Activated CD8-positive, alpha-beta memory T cell treated with anti-CD3 and anti-CD28 coated beads, Interleukin-2, amount 10 ng/mL, durations not matched to agents 7 days and 5 days (primary cell): ENCODE measurements around the gene GPC6. TPM values are rescaled to one million over a fixed set of nuclear protein-coding genes. Genes with fewer than 3 reads are reported as not detected.

Experiments used
- ATAC-seq: fragments of 150-1000 bp; cut with Tn5 transposase; one replicate; pipeline ENCODE4 v1.10.0; 2021; ENCODE audit warnings: moderate library complexity
- CTCF ChIA-PET: fragments of 350-600 bp; sonication (Branson Sonifier 250); formaldehyde crosslinking; loops from one replicate; lab custom pipeline; 2021; ENCODE audit warnings: antibody characterized with exemption; lab: Charles Lee
- DNase-seq: peaks from one replicate; pipeline ENCODE4 v3.0.0-alpha.2; 2020
- H3K27ac Mint-ChIP-seq: one replicate; pipeline ENCODE4 v1.8.0; 2021; ENCODE audit warnings: mild to moderate bottlenecking, mixed read lengths
- H3K27me3 Mint-ChIP-seq: one replicate; pipeline ENCODE4 v1.8.0; 2021; ENCODE audit warnings: mixed read lengths
- H3K36me3 Mint-ChIP-seq: one replicate; pipeline ENCODE4 v1.8.0; 2021; ENCODE audit warnings: mild to moderate bottlenecking, mixed read lengths
- H3K4me1 Mint-ChIP-seq: one replicate; pipeline ENCODE4 v1.8.0; 2021; ENCODE audit warnings: mixed read lengths
- H3K4me3 Mint-ChIP-seq: one replicate; pipeline ENCODE4 v1.8.0; 2021; ENCODE audit warnings: mild to moderate bottlenecking, moderate library complexity, mixed read lengths
- H3K9me3 Mint-ChIP-seq: one replicate; pipeline ENCODE4 v1.8.0; 2022; ENCODE audit warnings: low read depth, mixed read lengths
- total RNA-seq, 2 experiments: library from RNA; stranded (reverse); gene quantifications; one replicate each; pipeline ENCODE4 v1.2.3, GENCODE V29; 2021

GPC6 gene
- total RNA-seq, 2 experiments from 2014 or later, result not detected

DNA sequence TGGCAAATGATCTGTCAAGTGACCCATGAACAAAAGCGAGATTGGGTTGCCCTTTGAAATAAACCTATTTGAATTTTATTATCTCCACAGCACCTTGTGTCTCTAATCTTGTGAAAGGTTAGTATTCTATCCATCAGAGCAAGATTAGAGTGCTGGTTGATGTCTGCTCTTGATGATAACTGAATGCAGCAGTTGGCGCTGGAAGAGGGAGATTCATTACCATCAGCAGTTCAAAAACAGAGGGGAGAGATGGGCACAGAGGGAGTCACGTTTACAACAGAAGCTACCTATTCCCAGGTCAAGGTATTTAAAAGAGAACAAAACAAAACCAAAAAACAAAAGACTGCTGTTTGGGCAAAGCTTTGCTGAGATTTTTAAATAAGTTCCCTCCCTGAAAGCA, 588.1 kb downstream of the GPC6 start:
- Mint-ChIP-seq H3K27me3 (peaks cover 11% of the 10 kb centered on the region), H3K4me3 (no peak overlapping the region)
- CTCF ChIA-PET, result no interaction called here

DNA sequence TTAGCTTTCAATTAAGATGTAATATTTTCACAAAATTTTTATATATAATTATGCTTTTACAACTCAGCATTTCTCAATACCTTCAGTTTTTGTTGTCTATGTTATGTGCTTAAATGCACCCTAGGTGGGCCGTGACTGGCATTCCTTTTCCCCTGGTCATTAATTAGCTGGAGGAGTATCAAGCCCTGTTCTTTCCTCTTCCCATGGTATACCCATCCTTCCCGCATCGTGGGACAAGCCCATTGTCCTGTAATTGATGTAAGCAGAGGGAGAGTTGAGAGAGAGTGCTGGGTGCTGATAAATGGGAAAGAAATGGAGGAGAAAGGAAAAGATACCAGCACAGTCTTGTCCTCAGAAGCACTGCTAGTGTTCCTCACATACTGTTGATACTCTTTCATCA, 591.7 kb downstream of the GPC6 start:
- DNase-seq, result no peak
- Mint-ChIP-seq H3K4me1 (no peaks in the 10 kb centered on the region), H3K27ac (no peak overlapping the region), H3K4me3 (no peak overlapping the region), H3K9me3 (no peaks in the 10 kb centered on the region), H3K27me3 (peaks cover 4% of the 10 kb centered on the region), H3K36me3 (no peaks in the 10 kb centered on the region)
- CTCF ChIA-PET, result no interaction called here
- no peak for ATAC-seq

More for the DNA sequence above, 588.1 kb downstream of the GPC6 start:
- H3K36me3 Mint-ChIP-seq, result no peaks in the 10 kb centered on the region
- no peak overlapping the region for H3K27ac Mint-ChIP-seq
- ATAC-seq (no peak), DNase-seq (no peak)
- H3K9me3 Mint-ChIP-seq, result no peaks in the 10 kb centered on the region
- no peaks in the 10 kb centered on the region for H3K4me1 Mint-ChIP-seq

DNA sequence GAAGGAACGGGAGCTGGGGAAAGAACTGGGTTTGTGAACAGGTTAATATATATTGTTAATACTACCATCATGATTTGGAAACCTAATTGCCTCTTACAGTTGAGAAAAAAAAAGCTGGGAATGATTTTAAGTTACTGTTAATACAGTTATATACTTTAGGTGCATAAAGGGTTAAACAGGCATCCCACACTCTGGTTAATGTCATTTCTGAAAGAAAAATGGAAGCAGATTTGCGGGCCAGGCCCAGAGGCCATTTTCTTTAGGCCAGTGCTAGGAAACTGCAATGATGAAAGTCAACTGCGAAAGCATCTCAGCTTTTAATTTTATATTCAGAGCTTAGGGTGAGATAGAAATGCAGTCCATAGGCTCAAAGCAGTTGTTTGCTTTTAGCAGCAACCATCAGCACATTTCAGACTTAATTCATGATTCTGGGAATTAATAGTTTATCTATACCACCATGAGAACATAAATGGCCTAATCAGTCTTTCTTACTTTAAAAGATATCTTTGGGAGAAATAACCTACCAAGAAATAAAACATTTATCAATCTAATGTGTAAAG, 592.8 kb downstream of the GPC6 start:
- Mint-ChIP-seq H3K27me3 (peaks cover 5% of the 10 kb centered on the region), H3K4me1 (no peaks in the 10 kb centered on the region), H3K27ac (no peak overlapping the region), H3K36me3 (no peaks in the 10 kb centered on the region), H3K9me3 (no peaks in the 10 kb centered on the region), H3K4me3 (no peak overlapping the region)
- CTCF ChIA-PET, result no interaction called here
- no peak for ATAC-seq
- no peak for DNase-seq

DNA sequence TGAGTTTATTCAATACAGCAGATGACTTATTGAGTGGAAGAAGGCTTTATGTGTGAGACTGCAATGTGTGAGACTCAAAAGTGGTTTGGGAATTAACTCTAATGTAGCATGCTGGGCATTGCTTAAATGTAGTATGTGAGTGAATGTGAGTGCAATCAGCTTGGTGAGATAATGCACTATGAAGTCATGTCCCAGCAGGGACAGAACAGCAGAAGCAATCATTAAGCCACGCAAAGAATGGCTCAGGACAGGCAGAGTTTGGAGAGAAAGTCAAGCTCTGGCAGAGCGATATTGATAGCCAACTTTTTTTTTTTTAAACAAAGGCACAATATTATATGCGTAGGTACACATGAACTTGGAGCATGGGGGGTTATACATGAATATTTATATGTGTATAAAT, 597.7 kb downstream of the GPC6 start:
- Mint-ChIP-seq H3K9me3 (no peaks in the 10 kb centered on the region), H3K4me3 (no peak overlapping the region), H3K36me3 (no peaks in the 10 kb centered on the region), H3K4me1 (no peaks in the 10 kb centered on the region), H3K27me3 (peaks cover 6% of the 10 kb centered on the region), H3K27ac (no peak overlapping the region)
- CTCF ChIA-PET, result no interaction called here
- no peak for ATAC-seq
- DNase-seq, result no peak

DNA sequence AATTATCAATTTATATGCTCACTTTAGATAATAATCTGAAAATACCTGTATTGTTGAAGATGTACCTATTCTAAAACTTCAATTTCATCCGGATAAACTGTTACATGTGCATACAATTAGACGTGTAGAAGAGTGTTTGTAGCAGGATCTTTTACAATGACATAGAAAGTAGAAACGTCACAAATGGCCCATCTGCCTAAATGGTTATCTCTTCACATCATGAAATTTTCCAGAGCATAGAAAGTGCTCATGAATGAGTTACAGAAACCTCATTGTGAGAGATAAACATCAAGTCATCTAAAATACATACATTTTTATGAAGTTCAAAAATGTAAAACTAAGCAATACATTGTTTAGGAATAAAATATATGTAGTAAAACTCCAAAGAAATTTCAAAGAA, 607.4 kb downstream of the GPC6 start:
- CTCF ChIA-PET, result no interaction called here
- H3K27ac Mint-ChIP-seq, result no peak overlapping the region
- no peaks in the 10 kb centered on the region for H3K36me3 Mint-ChIP-seq

DNA sequence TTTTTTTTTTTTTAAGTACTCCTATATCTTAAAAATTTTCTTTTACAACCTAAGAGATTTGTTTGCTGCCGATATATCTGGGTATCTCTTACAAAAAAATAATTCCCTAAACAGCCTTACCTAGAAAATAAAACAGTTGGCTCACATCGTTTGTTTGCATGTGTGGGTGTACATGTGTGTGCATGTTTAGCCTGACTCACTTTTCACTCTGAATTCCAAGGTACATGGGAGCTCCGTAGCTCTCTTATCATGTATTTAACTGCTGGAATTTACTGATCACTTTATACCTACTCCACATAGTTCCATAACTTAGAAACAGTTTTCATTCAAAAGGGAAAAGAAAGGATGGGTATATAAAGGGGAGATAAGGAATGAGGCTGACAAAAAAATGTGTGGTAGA, 616.5 kb downstream of the GPC6 start:
- Mint-ChIP-seq H3K27ac (no peak overlapping the region), H3K4me3 (no peak overlapping the region), H3K27me3 (no peaks in the 10 kb centered on the region), H3K4me1 (peaks cover 2% of the 10 kb centered on the region), H3K9me3 (no peaks in the 10 kb centered on the region), H3K36me3 (no peaks in the 10 kb centered on the region)
- CTCF ChIA-PET, result no interaction called here
- ATAC-seq, result no peak
- no peak for DNase-seq

More for the DNA sequence above, 607.4 kb downstream of the GPC6 start:
- Mint-ChIP-seq H3K4me3 (no peak overlapping the region), H3K9me3 (peaks cover 2% of the 10 kb centered on the region), H3K27me3 (peaks cover 5% of the 10 kb centered on the region), H3K4me1 (no peaks in the 10 kb centered on the region)
- ATAC-seq (no peak), DNase-seq (no peak)

DNA sequence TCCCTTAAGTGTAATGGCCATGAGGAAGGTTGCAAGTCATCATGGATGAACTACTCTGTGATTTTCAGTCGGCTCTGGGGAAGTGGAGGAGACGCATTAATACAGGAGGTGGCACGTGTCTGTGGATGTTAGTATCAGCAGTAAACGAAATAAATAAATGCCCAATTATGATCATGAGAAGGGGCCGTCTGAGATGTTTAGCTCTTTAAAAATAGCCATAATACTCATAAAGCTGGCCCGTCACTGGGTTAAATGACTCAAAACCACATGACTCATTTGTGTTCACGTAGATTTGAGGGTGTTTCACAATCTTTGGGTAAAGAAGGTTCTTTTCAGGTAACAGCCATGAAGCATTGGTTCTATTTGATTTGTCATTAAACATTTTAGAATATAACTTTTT, 620.6 kb downstream of the GPC6 start:
- peaks cover 2% of the 10 kb centered on the region for H3K4me1 Mint-ChIP-seq
- H3K4me3 Mint-ChIP-seq, result no peak overlapping the region
- no peaks in the 10 kb centered on the region for H3K27me3 Mint-ChIP-seq
- no peaks in the 10 kb centered on the region for H3K36me3 Mint-ChIP-seq
- CTCF ChIA-PET, result no interaction called here
- DNase-seq (no peak), ATAC-seq (no peak)
- H3K9me3 Mint-ChIP-seq, result no peaks in the 10 kb centered on the region
- no peak overlapping the region for H3K27ac Mint-ChIP-seq

DNA sequence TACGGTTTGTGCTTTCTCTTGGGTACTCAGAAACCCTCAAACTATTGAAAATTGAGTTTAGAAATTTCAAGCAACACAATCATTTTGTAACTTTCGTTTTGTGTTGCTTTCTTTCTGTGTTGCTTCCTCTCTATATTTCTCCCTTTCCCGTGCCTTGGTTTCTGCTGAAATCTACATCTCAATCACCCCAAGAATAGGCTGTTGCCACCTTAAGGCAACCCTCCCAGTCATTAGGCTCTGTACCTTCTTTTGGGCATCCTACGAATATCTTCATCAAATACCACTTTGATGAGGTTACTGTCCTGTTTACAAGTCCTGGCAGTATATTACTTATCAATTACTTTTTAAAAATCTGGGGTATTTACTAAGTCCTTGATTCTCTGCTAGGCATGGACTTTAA, 621.6 kb downstream of the GPC6 start:
- H3K4me1 Mint-ChIP-seq, result peaks cover 2% of the 10 kb centered on the region
- ATAC-seq, result no peak

DNA sequence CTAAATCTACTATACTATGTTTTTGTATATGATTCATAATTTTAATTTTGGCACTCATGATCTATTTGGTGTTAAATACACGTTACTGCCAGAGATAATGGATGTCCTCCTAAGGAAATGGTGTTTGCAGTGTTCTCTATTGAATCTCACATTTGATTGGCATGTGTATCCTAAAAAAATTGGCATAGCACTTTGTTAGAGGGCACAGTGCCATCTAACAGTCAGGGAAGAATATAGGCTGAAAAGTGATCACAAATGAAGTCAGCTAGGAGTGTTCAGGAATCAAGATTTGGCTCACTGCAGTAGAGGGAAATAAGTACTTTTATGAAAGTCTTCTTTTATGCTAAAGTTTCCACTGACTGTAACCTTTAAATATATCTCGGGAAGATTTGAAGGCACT, 624.6 kb downstream of the GPC6 start:
- CTCF ChIA-PET, result no interaction called here
- H3K36me3 Mint-ChIP-seq, result no peaks in the 10 kb centered on the region
- H3K9me3 Mint-ChIP-seq, result no peaks in the 10 kb centered on the region
- DNase-seq (no peak), ATAC-seq (no peak)
- H3K4me3 Mint-ChIP-seq, result no peak overlapping the region
- H3K27me3 Mint-ChIP-seq, result peaks cover 2% of the 10 kb centered on the region
- no peak overlapping the region for H3K27ac Mint-ChIP-seq
- H3K4me1 Mint-ChIP-seq, result peaks cover 2% of the 10 kb centered on the region

More for the DNA sequence above, 621.6 kb downstream of the GPC6 start:
- Mint-ChIP-seq H3K27ac (no peak overlapping the region), H3K27me3 (no peaks in the 10 kb centered on the region), H3K36me3 (no peaks in the 10 kb centered on the region), H3K9me3 (no peaks in the 10 kb centered on the region), H3K4me3 (no peak overlapping the region)
- CTCF ChIA-PET, result no interaction called here
- DNase-seq, result no peak

DNA sequence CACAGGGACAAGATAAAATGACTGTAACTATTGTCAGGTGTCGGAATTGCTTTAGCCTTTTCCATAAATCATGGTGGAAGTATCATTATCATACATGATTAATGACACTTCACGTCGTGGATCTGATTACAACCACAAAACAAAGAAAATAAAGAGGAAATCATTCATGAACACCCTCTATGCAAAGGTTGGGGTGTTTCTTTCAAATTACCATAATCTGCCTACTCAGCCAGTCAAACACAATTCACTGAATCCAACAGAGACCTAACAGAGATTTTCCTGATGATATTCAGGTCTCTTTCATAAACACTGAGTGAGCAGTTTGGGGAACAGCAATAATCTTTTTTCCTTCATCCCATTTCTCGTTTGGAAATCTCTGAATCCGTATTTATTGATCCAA, 627.3 kb downstream of the GPC6 start:
- H3K27me3 Mint-ChIP-seq, result peaks cover 2% of the 10 kb centered on the region
- H3K4me1 Mint-ChIP-seq, result no peaks in the 10 kb centered on the region
- H3K4me3 Mint-ChIP-seq, result no peak overlapping the region
- CTCF ChIA-PET, result no interaction called here
- H3K27ac Mint-ChIP-seq, result no peak overlapping the region
- no peaks in the 10 kb centered on the region for H3K9me3 Mint-ChIP-seq
- no peak for DNase-seq
- H3K36me3 Mint-ChIP-seq, result no peaks in the 10 kb centered on the region
- no peak for ATAC-seq

DNA sequence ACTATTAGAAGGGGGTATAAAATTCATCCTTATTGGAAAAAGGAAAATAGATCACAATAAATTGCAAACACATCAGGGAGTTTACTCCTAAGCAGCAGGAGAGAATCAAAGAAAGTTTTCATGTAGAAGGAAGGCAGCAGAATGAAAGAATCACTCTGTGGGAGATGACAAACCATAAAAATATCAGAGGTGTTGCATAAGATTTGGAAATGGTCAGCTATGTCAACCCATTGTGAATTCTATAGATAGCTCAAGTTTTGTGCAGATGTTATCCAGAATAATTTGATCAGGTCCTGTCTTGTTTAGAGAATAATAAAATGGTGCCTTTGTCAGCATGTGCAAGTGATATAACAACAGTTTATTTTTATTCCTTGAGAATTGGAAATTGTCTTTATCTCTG, 630.5 kb downstream of the GPC6 start:
- no peaks in the 10 kb centered on the region for H3K36me3 Mint-ChIP-seq
- H3K9me3 Mint-ChIP-seq, result no peaks in the 10 kb centered on the region
- no peaks in the 10 kb centered on the region for H3K4me1 Mint-ChIP-seq
- peaks cover 2% of the 10 kb centered on the region for H3K27me3 Mint-ChIP-seq
- no peak overlapping the region for H3K4me3 Mint-ChIP-seq
- no peak overlapping the region for H3K27ac Mint-ChIP-seq
- CTCF ChIA-PET, result no interaction called here
- DNase-seq (no peak), ATAC-seq (no peak)

DNA sequence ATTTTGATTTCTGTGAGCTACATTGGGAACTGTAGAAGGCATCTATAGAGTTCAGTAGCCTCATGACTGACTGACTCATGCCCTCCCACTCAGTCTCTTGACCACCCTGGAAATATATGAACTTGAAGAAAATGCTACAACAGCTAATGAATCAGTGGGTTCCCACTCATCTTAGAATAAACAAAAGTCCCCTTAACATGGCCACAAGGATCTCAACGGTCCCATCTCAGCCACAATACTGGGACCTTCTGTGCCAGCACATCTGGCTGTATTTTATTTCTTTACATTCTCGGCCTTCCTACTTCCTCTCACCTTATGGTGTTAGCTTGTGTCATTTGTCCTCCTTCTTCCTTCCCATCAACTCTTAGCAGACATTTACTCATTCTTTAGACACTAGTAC, 633.1 kb downstream of the GPC6 start:
- CTCF ChIA-PET, result no interaction called here
- Mint-ChIP-seq H3K4me1 (no peaks in the 10 kb centered on the region), H3K36me3 (no peaks in the 10 kb centered on the region), H3K27me3 (peaks cover 2% of the 10 kb centered on the region), H3K4me3 (no peak overlapping the region), H3K27ac (no peak overlapping the region), H3K9me3 (no peaks in the 10 kb centered on the region)
- ATAC-seq (no peak), DNase-seq (no peak)

DNA sequence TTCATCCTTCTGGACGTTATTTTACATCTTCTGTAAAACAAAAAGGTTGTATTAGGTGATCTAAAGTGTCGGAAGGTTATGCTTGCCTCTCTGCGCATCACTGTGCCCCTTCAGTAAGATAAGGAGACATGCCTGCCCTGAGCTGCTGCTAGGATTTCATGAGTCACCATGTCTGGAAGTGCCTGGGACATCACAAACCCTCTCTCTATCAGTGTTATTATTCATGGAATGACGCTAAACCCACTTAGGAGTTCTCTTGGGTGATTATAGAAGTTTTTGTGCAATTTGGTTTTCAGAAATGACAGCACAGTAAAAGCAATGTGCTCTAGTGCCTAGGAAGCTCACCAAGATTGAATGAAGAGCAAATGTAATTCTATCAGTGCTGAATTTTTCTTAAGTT, 635.2 kb downstream of the GPC6 start:
- DNase-seq, result no peak
- no peaks in the 10 kb centered on the region for H3K4me1 Mint-ChIP-seq
- no peak overlapping the region for H3K4me3 Mint-ChIP-seq
- no peak for ATAC-seq
- no peak overlapping the region for H3K27ac Mint-ChIP-seq
- no peaks in the 10 kb centered on the region for H3K27me3 Mint-ChIP-seq
- no peaks in the 10 kb centered on the region for H3K36me3 Mint-ChIP-seq
- CTCF ChIA-PET, result interaction anchor here (0.7 kb wide), 1 partner anchor 9 kb away, joined by 4 read pairs; no protein-coding TSS in a partner anchor
- H3K9me3 Mint-ChIP-seq, result no peaks in the 10 kb centered on the region

DNA sequence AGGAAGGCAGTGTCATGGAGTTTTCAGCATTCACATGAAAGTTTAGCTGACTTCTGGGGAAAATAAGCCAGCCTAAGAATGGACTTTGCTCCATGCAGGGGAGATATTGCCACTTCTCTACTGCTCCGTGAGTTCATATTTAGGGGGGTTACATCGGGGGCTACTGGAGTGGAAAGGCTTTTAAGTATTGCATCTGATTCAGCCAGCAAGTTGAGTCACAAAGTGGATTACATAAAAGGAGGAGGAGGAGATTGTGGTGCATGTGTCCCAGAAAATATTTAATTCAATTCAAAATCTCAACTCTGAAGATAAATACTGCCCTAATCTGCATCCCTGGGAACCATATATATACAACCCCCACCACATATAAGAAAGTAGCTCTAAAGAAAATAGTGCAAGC, 635.7 kb downstream of the GPC6 start:
- Mint-ChIP-seq H3K36me3 (no peaks in the 10 kb centered on the region), H3K27ac (no peak overlapping the region), H3K4me3 (no peak overlapping the region), H3K4me1 (no peaks in the 10 kb centered on the region), H3K27me3 (no peaks in the 10 kb centered on the region), H3K9me3 (no peaks in the 10 kb centered on the region)
- CTCF ChIA-PET, result no interaction called here
- ATAC-seq (no peak), DNase-seq (no peak)

DNA sequence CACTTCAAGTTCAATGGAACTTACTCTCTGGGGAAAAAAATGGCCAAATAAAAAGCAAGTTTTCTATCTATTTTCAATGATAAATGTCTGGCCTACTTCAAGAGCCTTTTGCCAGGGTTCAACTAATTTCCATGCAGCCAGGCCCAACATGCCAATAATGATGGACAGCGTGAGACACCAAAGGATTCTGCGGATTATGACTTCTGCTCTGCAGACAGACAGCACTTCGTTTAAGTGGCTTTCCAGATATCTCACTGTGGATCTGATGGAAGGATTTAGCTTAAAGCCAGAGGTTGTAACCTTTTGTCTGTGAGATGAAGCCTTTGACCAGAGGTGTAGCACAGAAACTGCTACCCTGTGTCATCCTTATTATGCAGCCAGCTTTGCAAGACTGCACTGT, 638.6 kb downstream of the GPC6 start:
- Mint-ChIP-seq H3K9me3 (no peaks in the 10 kb centered on the region), H3K27ac (no peak overlapping the region), H3K36me3 (no peaks in the 10 kb centered on the region), H3K27me3 (no peaks in the 10 kb centered on the region), H3K4me1 (no peaks in the 10 kb centered on the region), H3K4me3 (no peak overlapping the region)
- no peak for DNase-seq
- CTCF ChIA-PET, result no interaction called here
- ATAC-seq, result no peak
